Spleen (tissue), 7 donors: Measurements from ENCODE around the gene MYBPC3.

Source experiments
- POLR2A ChIP-seq, 3 donors: fragments of 450-650 bp; IDR thresholded peaks; one replicate each; pipeline ENCODE4 v1.5.1; 2017; ENCODE audit warnings: antibody characterized with exemption in 3 of 3, mild to moderate bottlenecking in 1 of 3
- POLR2AphosphoS5 ChIP-seq, 3 donors: sonication (generic); formaldehyde crosslinking; IDR thresholded peaks; one replicate each; pipeline ENCODE4 v1.5.1; 2017; ENCODE audit warnings: antibody characterized with exemption in 3 of 3
- TF ChIP-seq, protein P1 (sequence below), 11 experiments: fragments of 200-600 bp in 7 of 11; fragments of 450-650 bp in 4 of 11; sonication (generic) in 4 of 11; IDR thresholded peaks in 8 of 11; conservative IDR thresholded peaks in 3 of 11; 1 replicate in 7 of 11; 2 replicates in 4 of 11; pipeline versions ENCODE4 v1.4.0 to v1.8.0; 2016 to 2021; ENCODE audit warnings: antibody characterized with exemption in 11 of 11, inconsistent platforms in 4 of 11, mild to moderate bottlenecking in 1 of 11
- donor health status: DM: no; HTN: no; CAD: no; lungs with moderate emphysema.
- donor health status: DM: no; HTN: no; CAD: no.
- donor health status: DM: no; HTN: no; CAD: no.

DNA sequence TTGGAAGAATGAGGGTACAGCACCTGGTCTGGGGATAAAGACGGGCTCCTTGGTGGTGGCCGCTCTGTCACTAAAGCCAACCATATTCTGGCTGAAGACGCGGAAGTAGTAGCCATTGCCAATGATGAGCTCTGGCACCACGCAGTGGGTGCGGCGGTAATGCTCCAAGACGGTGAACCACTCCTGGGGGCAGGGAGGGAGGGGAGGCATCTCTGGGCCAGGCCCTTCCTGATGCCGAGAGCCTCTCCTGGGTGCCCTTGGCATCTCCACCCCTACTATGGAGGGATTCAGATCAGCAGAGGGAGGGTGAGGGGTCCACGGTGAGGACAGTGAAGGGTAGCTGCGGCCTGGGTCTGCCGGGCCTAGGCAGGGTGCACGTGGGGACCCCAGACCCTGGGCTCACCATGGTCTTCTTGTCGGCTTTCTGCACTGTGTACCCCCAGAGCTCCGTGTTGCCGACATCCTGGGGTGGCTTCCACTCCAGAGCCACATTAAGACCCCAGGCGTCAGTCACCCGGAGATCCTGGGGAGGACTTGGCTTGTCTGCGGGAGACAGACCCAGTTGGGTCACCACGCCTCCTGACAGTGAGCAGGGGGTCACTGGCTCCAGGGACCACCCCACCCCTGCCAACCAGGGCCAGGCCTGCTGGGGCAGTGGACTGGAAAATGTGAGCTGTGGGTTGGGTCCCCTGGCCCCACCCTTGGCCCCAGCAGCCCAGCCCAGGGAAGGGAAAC is 19.5 kb downstream of the MYBPC3 start:
- TF ChIP-seq, protein P1, sequence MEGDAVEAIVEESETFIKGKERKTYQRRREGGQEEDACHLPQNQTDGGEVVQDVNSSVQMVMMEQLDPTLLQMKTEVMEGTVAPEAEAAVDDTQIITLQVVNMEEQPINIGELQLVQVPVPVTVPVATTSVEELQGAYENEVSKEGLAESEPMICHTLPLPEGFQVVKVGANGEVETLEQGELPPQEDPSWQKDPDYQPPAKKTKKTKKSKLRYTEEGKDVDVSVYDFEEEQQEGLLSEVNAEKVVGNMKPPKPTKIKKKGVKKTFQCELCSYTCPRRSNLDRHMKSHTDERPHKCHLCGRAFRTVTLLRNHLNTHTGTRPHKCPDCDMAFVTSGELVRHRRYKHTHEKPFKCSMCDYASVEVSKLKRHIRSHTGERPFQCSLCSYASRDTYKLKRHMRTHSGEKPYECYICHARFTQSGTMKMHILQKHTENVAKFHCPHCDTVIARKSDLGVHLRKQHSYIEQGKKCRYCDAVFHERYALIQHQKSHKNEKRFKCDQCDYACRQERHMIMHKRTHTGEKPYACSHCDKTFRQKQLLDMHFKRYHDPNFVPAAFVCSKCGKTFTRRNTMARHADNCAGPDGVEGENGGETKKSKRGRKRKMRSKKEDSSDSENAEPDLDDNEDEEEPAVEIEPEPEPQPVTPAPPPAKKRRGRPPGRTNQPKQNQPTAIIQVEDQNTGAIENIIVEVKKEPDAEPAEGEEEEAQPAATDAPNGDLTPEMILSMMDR (IDR thresholded peaks at IDR 0.05 in 8 of 11, conservative IDR thresholded peaks at IDR 0.05 in 3 of 11) = no peak
- no peak for TF ChIP-seq POLR2AphosphoS5 (IDR thresholded peaks at IDR 0.05)
- TF ChIP-seq POLR2A (IDR thresholded peaks at IDR 0.05) = no peak
